Activated CD4-positive, alpha-beta memory T cell treated with anti-CD3 and anti-CD28 coated beads, Interleukin-2, amount 10 ng/mL, durations not matched to agents 7 days and 5 days (primary cell): ENCODE measurements around the gene CELF2. TPM values are rescaled to one million over a fixed set of nuclear protein-coding genes. Genes with fewer than 3 reads are reported as not detected.

Experiments used
- CTCF ChIA-PET: fragments of 350-600 bp; sonication (Branson Sonifier 250); formaldehyde crosslinking; loops from one replicate; lab custom pipeline; 2021; ENCODE audit warnings: antibody characterized with exemption, inconsistent platforms; lab: Charles Lee
- POLR2A ChIA-PET: fragments of 350-600 bp; sonication (Branson Sonifier 250); formaldehyde crosslinking; loops from one replicate; lab custom pipeline; 2021; ENCODE audit warnings: antibody characterized with exemption; lab: Charles Lee
- DNase-seq: peaks from one replicate; pipeline ENCODE4 v3.0.0-alpha.2; 2020
- H3K27ac Mint-ChIP-seq: one replicate; pipeline ENCODE4 v1.8.0; 2021; ENCODE audit warnings: mild to moderate bottlenecking, mixed read lengths
- H3K27me3 Mint-ChIP-seq: one replicate; pipeline ENCODE4 v1.8.0; 2021; ENCODE audit warnings: mixed read lengths
- H3K36me3 Mint-ChIP-seq: one replicate; pipeline ENCODE4 v1.8.0; 2021; ENCODE audit warnings: low read depth, mixed read lengths
- H3K4me1 Mint-ChIP-seq: one replicate; pipeline ENCODE4 v1.8.0; 2021; ENCODE audit warnings: mixed read lengths
- H3K4me3 Mint-ChIP-seq: one replicate; pipeline ENCODE4 v1.8.0; 2021; ENCODE audit warnings: mild to moderate bottlenecking, mixed read lengths
- H3K9me3 Mint-ChIP-seq: one replicate; pipeline ENCODE4 v1.8.0; 2021; ENCODE audit warnings: mixed read lengths
- total RNA-seq, 2 experiments: library from RNA; stranded (reverse); gene quantifications; one replicate each; pipeline ENCODE4 v1.2.3, GENCODE V29; 2021

CELF2 gene
- total RNA-seq, 2 experiments from 2014 or later: 209 to 213 TPM

GRCh38 chr10:11170993-11171851, 153.6 kb downstream of the CELF2 start:
- no peak overlapping the region for H3K27ac Mint-ChIP-seq
- peaks cover 40% of the 10 kb centered on the region for H3K36me3 Mint-ChIP-seq
- ChIA-PET POLR2A (interaction anchor here (1.1 to 18.3 kb wide), 11 partner anchors 2 to 67 kb away, joined by 3 to 1515 read pairs (median 7); no protein-coding TSS in a partner anchor), CTCF (interaction anchor here (1.0 to 3.0 kb wide), 3 partner anchors 8 to 58 kb away, joined by 3 to 13 read pairs (median 5); no protein-coding TSS in a partner anchor)
- H3K4me3 Mint-ChIP-seq: no peak overlapping the region
- no peaks in the 10 kb centered on the region for H3K9me3 Mint-ChIP-seq
- H3K4me1 Mint-ChIP-seq: peaks cover 39% of the 10 kb centered on the region
- peak; percentile 58 for DNase-seq
- H3K27me3 Mint-ChIP-seq: no peaks in the 10 kb centered on the region

DNA sequence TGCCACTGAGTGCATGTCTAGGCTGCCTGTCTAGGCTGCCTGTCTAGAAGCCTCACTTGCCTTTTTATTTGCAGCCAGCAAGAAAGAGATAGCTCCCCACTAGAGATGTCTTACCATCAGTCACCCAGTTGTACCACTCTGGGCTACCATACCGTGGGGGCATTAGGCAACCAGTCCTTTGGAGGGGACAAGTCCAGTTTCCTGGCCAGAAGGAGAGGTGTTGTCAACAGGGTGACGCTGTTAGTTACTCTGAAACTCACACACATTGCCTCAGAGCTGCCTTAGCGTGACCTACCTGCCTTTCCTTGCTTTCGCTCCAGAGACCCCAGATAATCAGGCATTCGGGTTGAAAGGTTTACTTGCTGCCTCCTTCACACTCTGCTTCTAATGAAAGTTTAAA, 155.4 kb downstream of the CELF2 start:
- H3K27ac Mint-ChIP-seq: no peak overlapping the region
- no peaks in the 10 kb centered on the region for H3K9me3 Mint-ChIP-seq
- ChIA-PET CTCF (interaction anchor here (1.7 kb wide), 1 partner anchor 9 kb away, joined by 6 read pairs; no protein-coding TSS in a partner anchor), POLR2A (interaction anchor here (1.2 to 18.3 kb wide), 11 partner anchors 4 to 133 kb away, joined by 4 to 1515 read pairs (median 5); no protein-coding TSS in a partner anchor)
- peaks cover 58% of the 10 kb centered on the region for H3K36me3 Mint-ChIP-seq
- peak; percentile 40 for DNase-seq
- H3K4me3 Mint-ChIP-seq: no peak overlapping the region
- no peaks in the 10 kb centered on the region for H3K27me3 Mint-ChIP-seq
- peaks cover 57% of the 10 kb centered on the region for H3K4me1 Mint-ChIP-seq

GRCh38 chr10:11175823-11176243, 158.2 kb downstream of the CELF2 start:
- peaks cover 78% of the 10 kb centered on the region for H3K4me1 Mint-ChIP-seq
- no peaks in the 10 kb centered on the region for H3K9me3 Mint-ChIP-seq
- peak; percentile 48 for DNase-seq
- CTCF ChIA-PET: interaction anchor here (1.9 to 3.4 kb wide), 2 partner anchors 9 to 12 kb away, joined by 14 to 25 read pairs; no protein-coding TSS in a partner anchor
- POLR2A ChIA-PET: interaction anchor here (0.7 to 18.3 kb wide), 6 partner anchors 7 to 163 kb away, joined by 3 to 1515 read pairs (median 89); no protein-coding TSS in a partner anchor
- no peak overlapping the region for H3K4me3 Mint-ChIP-seq
- H3K27ac Mint-ChIP-seq: no peak overlapping the region
- no peaks in the 10 kb centered on the region for H3K27me3 Mint-ChIP-seq
- H3K36me3 Mint-ChIP-seq: peaks cover 84% of the 10 kb centered on the region

DNA sequence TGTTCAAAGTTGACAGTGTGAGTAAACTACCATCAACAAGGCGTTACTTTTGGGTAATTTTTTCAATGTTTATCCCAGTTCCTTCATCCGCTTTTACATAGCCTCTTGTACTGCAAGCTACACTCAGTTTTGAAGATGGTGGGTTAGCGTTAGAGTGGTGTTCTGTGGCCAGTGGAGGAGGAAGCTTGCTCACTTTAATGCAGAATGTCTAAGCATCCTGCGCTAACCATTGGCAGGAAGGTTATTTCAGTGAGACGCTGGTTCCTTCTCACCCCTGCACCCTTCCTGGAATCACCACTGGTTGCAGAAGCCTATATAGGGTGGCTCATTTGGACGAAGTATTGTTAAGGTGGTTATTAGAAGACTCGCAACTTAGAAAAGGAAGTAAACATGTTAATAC, 159.1 kb downstream of the CELF2 start:
- Mint-ChIP-seq H3K4me3 (no peak overlapping the region), H3K4me1 (peaks cover 87% of the 10 kb centered on the region), H3K27me3 (no peaks in the 10 kb centered on the region), H3K36me3 (peaks cover 93% of the 10 kb centered on the region), H3K9me3 (no peaks in the 10 kb centered on the region), H3K27ac (no peak overlapping the region)
- ChIA-PET POLR2A (interaction anchor here (0.6 to 18.3 kb wide), 16 partner anchors 8 to 163 kb away, joined by 3 to 1515 read pairs (median 5); no protein-coding TSS in a partner anchor), CTCF (interaction anchor here (1.2 to 3.4 kb wide), 3 partner anchors 10 to 31 kb away, joined by 4 to 25 read pairs (median 9); no protein-coding TSS in a partner anchor)
- peak; percentile 77 for DNase-seq

DNA sequence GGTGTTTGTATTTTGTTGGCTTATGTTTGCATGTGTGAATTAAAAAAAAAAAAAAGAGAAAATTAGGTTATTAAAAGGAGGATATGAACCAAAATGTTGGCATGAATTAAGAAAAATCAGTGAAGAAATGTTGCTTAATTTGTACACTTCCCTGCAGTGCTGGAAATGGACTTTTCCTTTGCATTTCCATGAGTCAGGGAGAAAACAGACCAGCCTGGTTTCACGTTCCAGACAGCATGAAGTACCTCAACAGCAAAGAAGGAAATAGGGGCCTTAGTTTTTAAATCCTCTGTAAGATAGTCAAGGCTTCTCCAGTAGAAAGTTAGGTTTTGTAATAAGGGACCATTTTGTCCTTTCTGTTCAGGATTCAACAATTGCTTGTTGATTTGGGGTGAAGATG, 159.7 kb downstream of the CELF2 start:
- Mint-ChIP-seq H3K27me3 (no peaks in the 10 kb centered on the region), H3K4me3 (no peak overlapping the region), H3K9me3 (no peaks in the 10 kb centered on the region), H3K36me3 (peaks cover 98% of the 10 kb centered on the region), H3K4me1 (peaks cover 92% of the 10 kb centered on the region), H3K27ac (no peak overlapping the region)
- POLR2A ChIA-PET: interaction anchor here (0.6 to 18.3 kb wide), 14 partner anchors 8 to 158 kb away, joined by 3 to 1515 read pairs (median 5); no protein-coding TSS in a partner anchor
- CTCF ChIA-PET: interaction anchor here (1.2 to 3.4 kb wide), 4 partner anchors 11 to 32 kb away, joined by 4 to 25 read pairs (median 8); no protein-coding TSS in a partner anchor
- no peak for DNase-seq

DNA sequence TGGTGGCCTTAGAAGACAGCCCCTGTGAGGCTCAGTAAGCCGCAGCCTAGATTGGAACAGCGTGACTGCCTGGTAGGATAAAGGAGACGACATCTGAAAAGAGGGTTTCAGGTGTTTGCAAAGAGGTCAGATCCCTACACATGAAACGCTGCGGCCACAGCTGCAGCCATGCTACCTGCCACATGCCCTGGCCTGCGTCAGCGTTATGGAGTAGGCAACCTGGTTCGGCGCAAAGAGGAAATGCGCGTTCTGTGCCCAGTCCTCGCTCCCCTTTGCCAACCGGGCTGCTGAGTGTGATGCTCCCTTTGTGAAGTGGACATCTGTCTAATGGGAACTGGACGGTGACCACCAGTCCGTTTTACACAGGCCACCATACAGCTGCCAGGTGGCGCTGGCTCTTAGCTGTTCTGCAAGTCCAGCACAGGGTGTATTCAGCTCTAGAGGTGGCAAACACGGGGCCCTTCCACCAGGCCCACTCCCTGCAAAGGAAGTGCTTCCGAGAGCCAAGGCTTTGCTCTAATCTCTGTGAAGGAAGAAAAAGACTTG, 160.3 kb downstream of the CELF2 start:
- Mint-ChIP-seq H3K27me3 (no peaks in the 10 kb centered on the region), H3K4me1 (peaks cover 92% of the 10 kb centered on the region), H3K4me3 (no peak overlapping the region), H3K36me3 (peaks cover 98% of the 10 kb centered on the region), H3K27ac (no peak overlapping the region), H3K9me3 (no peaks in the 10 kb centered on the region)
- DNase-seq: peak; percentile 59
- CTCF ChIA-PET: interaction anchor here (1.1 to 3.7 kb wide), 5 partner anchors 9 to 92 kb away, joined by 4 to 71 read pairs (median 7); no protein-coding TSS in a partner anchor
- POLR2A ChIA-PET: interaction anchor here (1.3 to 18.3 kb wide), 19 partner anchors 9 to 162 kb away, joined by 3 to 1515 read pairs (median 10); no protein-coding TSS in a partner anchor

DNA sequence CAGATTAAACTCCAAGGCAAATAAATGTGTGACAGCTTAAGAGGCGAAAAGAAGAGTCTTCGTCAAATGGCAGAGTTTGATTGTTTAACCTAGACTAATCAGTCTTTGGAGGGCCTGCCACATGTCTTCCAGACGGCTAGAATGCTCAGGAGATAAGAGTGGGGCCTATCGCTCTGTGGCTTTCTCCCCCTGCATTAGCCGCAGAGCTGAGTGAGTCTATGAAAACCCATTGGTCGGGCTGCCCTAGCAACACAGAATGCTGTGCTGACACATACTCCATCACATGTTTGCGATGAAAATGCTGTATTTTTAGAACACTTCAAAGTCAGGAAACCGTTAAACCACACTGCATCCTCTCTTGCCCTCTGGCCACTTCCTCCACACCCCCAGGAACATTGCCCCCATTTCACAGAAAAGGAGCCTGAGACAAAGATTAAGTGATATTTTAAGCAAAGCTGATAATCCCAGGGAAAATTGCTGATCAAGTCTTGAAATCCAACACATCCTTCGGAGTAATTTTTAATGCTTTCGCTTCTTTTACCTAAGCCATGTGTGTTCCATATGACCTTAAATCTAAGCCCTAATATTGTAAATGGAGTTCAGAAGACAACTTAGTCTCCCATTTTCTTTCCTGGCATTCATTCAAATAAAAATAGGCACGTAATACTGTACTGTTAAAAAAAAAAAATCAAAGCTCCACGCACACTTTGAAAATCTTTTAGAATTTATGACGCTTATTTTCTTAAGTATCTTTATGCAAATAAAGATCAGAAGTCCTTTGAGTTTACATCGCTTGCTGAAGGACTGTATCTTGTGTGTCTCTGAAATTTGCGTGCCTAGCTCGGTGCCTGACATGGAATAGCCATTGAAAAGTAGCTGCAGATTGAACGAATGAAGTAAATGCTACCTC, 161.2 kb downstream of the CELF2 start:
- peak; percentile 92 for DNase-seq
- H3K4me3 Mint-ChIP-seq: no peak overlapping the region
- peaks cover 98% of the 10 kb centered on the region for H3K36me3 Mint-ChIP-seq
- no peaks in the 10 kb centered on the region for H3K27me3 Mint-ChIP-seq
- H3K4me1 Mint-ChIP-seq: peaks cover 92% of the 10 kb centered on the region
- ChIA-PET POLR2A (interaction anchor here (1.1 to 18.3 kb wide), 23 partner anchors 10 to 163 kb away, joined by 3 to 1515 read pairs (median 9); no protein-coding TSS in a partner anchor), CTCF (interaction anchor here (1.0 to 3.7 kb wide), 11 partner anchors 8 to 91 kb away, joined by 3 to 71 read pairs (median 5); no protein-coding TSS in a partner anchor)
- H3K27ac Mint-ChIP-seq: no peak overlapping the region
- no peaks in the 10 kb centered on the region for H3K9me3 Mint-ChIP-seq

DNA sequence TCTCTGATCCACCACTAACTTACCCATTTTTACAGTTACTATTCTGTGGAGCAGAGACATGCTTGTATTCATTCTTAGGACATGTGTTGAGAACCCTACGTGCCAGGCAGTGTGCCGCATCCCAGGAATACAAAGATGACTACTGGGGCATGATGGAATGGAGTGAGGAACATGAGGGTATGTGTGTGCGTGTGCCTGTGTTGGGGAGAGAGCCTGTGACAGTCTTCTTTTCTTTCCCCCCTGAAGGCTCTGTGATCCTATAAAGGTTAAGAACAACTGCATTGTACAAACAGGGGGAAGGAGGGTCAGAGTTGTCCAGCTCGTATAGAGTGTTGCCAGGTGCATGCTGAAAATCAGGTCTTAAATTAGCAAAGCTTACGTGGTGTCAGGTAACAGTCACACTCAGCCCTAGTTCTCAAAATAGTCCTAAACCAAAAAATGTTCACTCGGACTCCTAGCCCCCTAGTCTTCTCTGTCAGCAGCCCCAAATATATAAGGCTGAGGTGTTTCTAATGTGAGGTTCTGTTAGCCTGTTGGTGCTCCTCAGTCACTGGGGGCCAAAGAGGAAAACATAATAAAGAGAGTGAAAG, 161.9 kb downstream of the CELF2 start:
- DNase-seq: no peak
- Mint-ChIP-seq H3K4me3 (no peak overlapping the region), H3K27ac (no peak overlapping the region), H3K9me3 (peaks cover 4% of the 10 kb centered on the region), H3K27me3 (no peaks in the 10 kb centered on the region), H3K4me1 (peaks cover 92% of the 10 kb centered on the region), H3K36me3 (peaks cover 98% of the 10 kb centered on the region)
- ChIA-PET POLR2A (interaction anchor here (1.0 to 18.3 kb wide), 21 partner anchors 9 to 164 kb away, joined by 3 to 1515 read pairs (median 9); no protein-coding TSS in a partner anchor), CTCF (interaction anchor here (1.0 to 3.7 kb wide), 11 partner anchors 9 to 90 kb away, joined by 3 to 71 read pairs (median 5); no protein-coding TSS in a partner anchor)

DNA sequence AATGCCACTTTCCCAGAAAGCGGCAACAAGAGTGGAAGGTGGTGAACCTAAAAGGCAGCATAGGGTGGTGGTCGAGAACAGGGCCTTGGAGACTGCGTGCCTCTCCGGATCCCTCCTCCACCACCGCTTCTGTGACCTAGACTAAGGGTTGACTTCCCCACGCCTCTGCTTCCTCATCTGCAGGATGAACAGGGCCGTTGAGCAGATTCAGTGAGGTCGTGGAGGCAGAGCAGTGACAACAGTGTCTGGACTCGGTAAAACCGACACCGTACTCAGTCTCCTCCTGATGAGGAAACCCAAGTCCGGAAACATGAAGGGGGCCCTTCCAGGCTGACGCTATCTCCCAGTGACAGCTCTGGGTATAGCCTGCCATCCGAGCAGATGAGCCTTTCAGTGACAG, 162.6 kb downstream of the CELF2 start:
- H3K36me3 Mint-ChIP-seq: peaks cover 98% of the 10 kb centered on the region
- no peaks in the 10 kb centered on the region for H3K27me3 Mint-ChIP-seq
- ChIA-PET POLR2A (interaction anchor here (1.0 to 18.3 kb wide), 13 partner anchors 9 to 164 kb away, joined by 3 to 1515 read pairs (median 14); no protein-coding TSS in a partner anchor), CTCF (interaction anchor here (1.0 to 3.7 kb wide), 4 partner anchors 10 to 31 kb away, joined by 3 to 71 read pairs (median 4); no protein-coding TSS in a partner anchor)
- peaks cover 92% of the 10 kb centered on the region for H3K4me1 Mint-ChIP-seq
- peak; percentile 84 for DNase-seq
- H3K27ac Mint-ChIP-seq: no peak overlapping the region
- no peak overlapping the region for H3K4me3 Mint-ChIP-seq
- peaks cover 8% of the 10 kb centered on the region for H3K9me3 Mint-ChIP-seq

GRCh38 chr10:11181978-11182377, 164.3 kb downstream of the CELF2 start:
- peaks cover 98% of the 10 kb centered on the region for H3K36me3 Mint-ChIP-seq
- no peak for DNase-seq
- ChIA-PET CTCF (interaction anchor here (0.9 to 1.0 kb wide), 2 partner anchors 9 to 54 kb away, joined by 3 read pairs; no protein-coding TSS in a partner anchor), POLR2A (interaction anchor here (0.8 to 12.8 kb wide), 8 partner anchors 9 to 54 kb away, joined by 3 to 887 read pairs (median 4); no protein-coding TSS in a partner anchor)
- peak overlapping the region; percentile 18 for H3K4me3 Mint-ChIP-seq
- H3K27ac Mint-ChIP-seq: no peak overlapping the region
- no peaks in the 10 kb centered on the region for H3K27me3 Mint-ChIP-seq
- H3K9me3 Mint-ChIP-seq: peaks cover 17% of the 10 kb centered on the region
- peaks cover 93% of the 10 kb centered on the region for H3K4me1 Mint-ChIP-seq

GRCh38 chr10:11183015-11183414, 165.3 kb downstream of the CELF2 start:
- ChIA-PET CTCF (interaction anchor here (0.9 to 1.0 kb wide), 2 partner anchors 8 to 53 kb away, joined by 3 read pairs; no protein-coding TSS in a partner anchor), POLR2A (interaction anchor here (0.7 to 12.8 kb wide), 13 partner anchors 8 to 164 kb away, joined by 3 to 887 read pairs (median 3); no protein-coding TSS in a partner anchor)
- no peak for DNase-seq
- Mint-ChIP-seq H3K27me3 (no peaks in the 10 kb centered on the region), H3K27ac (no peak overlapping the region), H3K36me3 (peaks cover 97% of the 10 kb centered on the region), H3K4me1 (peaks cover 92% of the 10 kb centered on the region), H3K9me3 (peaks cover 17% of the 10 kb centered on the region), H3K4me3 (peak overlapping the region; percentile 40)
